Nephron (organoid): ENCODE results near the gene IRS1.

Source experiments
- H3K27ac Mint-ChIP-seq, 3 experiments: 2 replicates each; pipeline ENCODE4 v1.8.0; 2020; ENCODE audit warnings: mixed read lengths in 3 of 3, mild to moderate bottlenecking in 2 of 3, moderate library complexity in 1 of 3
- H3K27me3 Mint-ChIP-seq: 2 replicates; pipeline ENCODE4 v1.8.0; 2021; ENCODE audit warnings: low read depth, mild to moderate bottlenecking, moderate library complexity, mixed read lengths
- H3K36me3 Mint-ChIP-seq: 2 replicates; pipeline ENCODE4 v1.8.0; 2020; ENCODE audit warnings: low read depth, mixed read lengths
- H3K4me1 Mint-ChIP-seq: 2 replicates; pipeline ENCODE4 v1.8.0; 2020; ENCODE audit warnings: mixed read lengths
- H3K4me3 Mint-ChIP-seq, 3 experiments: 2 replicates each; pipeline ENCODE4 v1.8.0; 2020; ENCODE audit warnings: mild to moderate bottlenecking in 3 of 3, mixed read lengths in 3 of 3, moderate library complexity in 2 of 3
- H3K9me3 Mint-ChIP-seq: 2 replicates; pipeline ENCODE4 v1.8.0; 2020; ENCODE audit warnings: mixed read lengths
- TF ChIP-seq, protein P1 (sequence below), 3 experiments: fragments of 200-600 bp; sonication (generic); IDR thresholded peaks; one replicate each; pipeline ENCODE4 v1.5.0; 2021; ENCODE audit warnings: antibody characterized with exemption in 3 of 3; ENCODE audit not compliant: unreplicated experiment in 3 of 3

Gene IRS1

DNA sequence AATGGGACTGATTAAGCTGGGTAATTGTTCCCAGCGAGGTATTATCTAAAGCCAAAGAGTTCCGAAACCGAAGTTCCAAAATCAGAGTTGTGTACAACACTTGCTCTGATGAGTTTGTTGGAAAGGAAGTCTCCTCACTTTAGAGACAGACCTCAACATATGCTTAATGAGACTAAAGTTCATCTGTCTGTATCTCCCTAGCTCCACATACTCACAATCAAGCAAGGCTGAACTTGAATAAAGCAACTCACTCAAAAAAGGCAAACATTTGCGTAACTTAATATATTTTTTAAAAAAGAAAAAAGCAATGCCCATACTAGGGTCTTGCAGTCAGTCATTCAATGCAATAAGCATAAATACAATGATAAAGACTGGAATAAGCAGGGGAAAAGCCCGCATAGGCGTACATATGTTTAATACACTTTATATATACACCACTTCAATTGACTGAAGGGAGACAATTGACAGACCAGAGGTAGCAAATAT lies 60.0 kb downstream of the IRS1 start:
- H3K4me3 Mint-ChIP-seq = no peak overlapping the region
- TF ChIP-seq, protein P1, sequence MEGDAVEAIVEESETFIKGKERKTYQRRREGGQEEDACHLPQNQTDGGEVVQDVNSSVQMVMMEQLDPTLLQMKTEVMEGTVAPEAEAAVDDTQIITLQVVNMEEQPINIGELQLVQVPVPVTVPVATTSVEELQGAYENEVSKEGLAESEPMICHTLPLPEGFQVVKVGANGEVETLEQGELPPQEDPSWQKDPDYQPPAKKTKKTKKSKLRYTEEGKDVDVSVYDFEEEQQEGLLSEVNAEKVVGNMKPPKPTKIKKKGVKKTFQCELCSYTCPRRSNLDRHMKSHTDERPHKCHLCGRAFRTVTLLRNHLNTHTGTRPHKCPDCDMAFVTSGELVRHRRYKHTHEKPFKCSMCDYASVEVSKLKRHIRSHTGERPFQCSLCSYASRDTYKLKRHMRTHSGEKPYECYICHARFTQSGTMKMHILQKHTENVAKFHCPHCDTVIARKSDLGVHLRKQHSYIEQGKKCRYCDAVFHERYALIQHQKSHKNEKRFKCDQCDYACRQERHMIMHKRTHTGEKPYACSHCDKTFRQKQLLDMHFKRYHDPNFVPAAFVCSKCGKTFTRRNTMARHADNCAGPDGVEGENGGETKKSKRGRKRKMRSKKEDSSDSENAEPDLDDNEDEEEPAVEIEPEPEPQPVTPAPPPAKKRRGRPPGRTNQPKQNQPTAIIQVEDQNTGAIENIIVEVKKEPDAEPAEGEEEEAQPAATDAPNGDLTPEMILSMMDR (IDR thresholded peaks at IDR 0.05; ENCODE audit: unreplicated experiment in 3 of 3) = no peak
- H3K36me3 Mint-ChIP-seq = peaks cover 18% of the 10 kb centered on the region
- peaks cover 66% of the 10 kb centered on the region for H3K4me1 Mint-ChIP-seq
- no peaks in the 10 kb centered on the region for H3K27me3 Mint-ChIP-seq
- H3K27ac Mint-ChIP-seq = peak overlapping the region in 2 of 3 experiments; percentile 3 to 20
- H3K9me3 Mint-ChIP-seq = no peaks in the 10 kb centered on the region

DNA sequence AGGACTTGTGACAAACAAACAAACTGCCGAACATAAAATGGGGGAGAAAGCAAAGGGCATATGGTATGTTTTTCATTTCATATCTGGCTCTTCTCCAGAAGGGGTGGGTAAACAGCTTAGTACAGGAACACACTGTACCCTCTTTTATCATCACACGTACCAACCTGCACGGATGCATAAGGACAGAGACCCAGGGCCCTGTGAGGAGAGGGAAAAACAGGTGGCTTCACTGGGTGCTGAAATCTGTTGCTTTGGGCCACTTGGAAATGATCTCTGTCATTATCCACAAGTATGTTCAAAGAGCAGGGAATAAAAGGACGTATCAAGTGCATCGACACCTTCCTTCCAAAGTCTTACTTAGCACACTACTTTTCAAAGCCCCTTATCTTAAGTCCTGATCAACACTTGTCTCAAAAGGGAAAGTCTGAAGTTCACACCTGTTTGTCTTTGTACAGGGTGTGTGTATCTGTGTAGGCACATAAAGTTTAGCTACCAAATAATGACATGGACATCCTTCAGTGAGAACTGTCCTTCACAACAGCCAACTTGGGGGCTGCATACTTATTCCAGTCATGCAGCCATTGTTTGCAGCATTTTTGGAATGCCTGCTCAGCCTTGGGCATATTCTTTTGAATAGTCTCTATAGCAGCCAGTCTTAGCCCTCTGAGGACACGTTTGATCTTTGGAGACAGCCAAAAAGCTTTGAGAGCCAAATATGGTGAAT lies 60.6 kb downstream of the IRS1 start:
- peaks cover 18% of the 10 kb centered on the region for H3K36me3 Mint-ChIP-seq
- no peak overlapping the region for H3K4me3 Mint-ChIP-seq

DNA sequence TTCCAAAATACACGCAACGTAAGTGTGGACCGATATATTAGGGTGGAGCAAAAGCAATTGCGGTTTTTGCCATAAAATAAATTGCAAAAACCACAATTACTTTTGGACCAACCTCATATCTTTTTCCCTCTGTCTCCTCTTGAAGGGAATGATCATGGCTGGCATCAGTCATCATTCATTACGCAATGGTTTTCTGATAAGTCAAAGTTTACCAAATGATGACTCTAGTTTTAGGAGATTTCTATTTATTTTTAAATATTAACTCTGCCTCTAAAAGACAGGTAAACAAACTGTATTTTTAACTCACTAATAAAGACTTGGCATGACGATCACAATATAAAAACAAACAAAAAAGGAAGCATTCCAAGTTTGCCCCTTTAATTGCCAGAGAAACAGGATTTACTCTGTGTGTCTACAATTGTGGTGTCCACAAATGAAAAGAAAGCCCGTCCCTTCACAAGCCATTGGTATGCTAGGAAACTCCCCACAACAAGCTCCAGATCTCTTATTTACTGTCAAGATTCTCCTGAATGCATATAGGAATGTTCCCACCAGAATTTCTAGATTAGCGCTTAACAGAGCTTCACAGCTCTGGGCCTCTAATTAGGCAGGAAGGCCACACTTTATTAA lies 61.3 kb downstream of the IRS1 start:
- TF ChIP-seq, protein P1 (IDR thresholded peaks at IDR 0.05; ENCODE audit: unreplicated experiment in 3 of 3) = no peak
- H3K9me3 Mint-ChIP-seq = no peaks in the 10 kb centered on the region
- no peak overlapping the region for H3K4me3 Mint-ChIP-seq
- peaks cover 59% of the 10 kb centered on the region for H3K4me1 Mint-ChIP-seq
- H3K36me3 Mint-ChIP-seq = peaks cover 18% of the 10 kb centered on the region
- H3K27ac Mint-ChIP-seq = no peak overlapping the region
- no peaks in the 10 kb centered on the region for H3K27me3 Mint-ChIP-seq

More for the DNA sequence above, 60.6 kb downstream of the IRS1 start:
- TF ChIP-seq, protein P1 (IDR thresholded peaks at IDR 0.05; ENCODE audit: unreplicated experiment in 3 of 3) = no peak
- H3K27ac Mint-ChIP-seq = peak overlapping the region in 2 of 3 experiments; percentile 3 to 52
- H3K27me3 Mint-ChIP-seq = no peaks in the 10 kb centered on the region
- no peaks in the 10 kb centered on the region for H3K9me3 Mint-ChIP-seq
- peaks cover 62% of the 10 kb centered on the region for H3K4me1 Mint-ChIP-seq

DNA sequence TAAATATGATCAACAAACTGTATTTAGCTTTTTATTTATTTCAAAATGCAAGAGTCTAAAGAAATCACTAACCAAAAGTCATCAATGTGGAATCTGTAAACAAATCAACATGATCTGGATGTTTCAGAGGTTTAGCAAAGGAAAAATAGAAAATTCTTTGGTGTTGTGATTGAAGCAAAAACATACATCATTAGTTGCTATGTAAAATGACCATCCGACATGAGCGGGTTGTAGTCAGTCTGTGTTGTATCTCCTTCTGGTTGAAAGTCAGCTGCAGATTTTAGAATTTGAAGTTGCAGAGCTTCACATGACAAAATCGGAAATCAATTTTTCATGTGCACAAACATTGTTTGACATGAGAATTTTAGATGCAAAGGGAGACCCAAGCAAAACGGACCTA lies 63.2 kb downstream of the IRS1 start:
- Mint-ChIP-seq H3K36me3 (peaks cover 18% of the 10 kb centered on the region), H3K4me1 (peaks cover 56% of the 10 kb centered on the region), H3K27me3 (no peaks in the 10 kb centered on the region), H3K9me3 (no peaks in the 10 kb centered on the region), H3K4me3 (no peak overlapping the region), H3K27ac (no peak overlapping the region)
- TF ChIP-seq, protein P1 (IDR thresholded peaks at IDR 0.05; ENCODE audit: unreplicated experiment in 3 of 3) = no peak

DNA sequence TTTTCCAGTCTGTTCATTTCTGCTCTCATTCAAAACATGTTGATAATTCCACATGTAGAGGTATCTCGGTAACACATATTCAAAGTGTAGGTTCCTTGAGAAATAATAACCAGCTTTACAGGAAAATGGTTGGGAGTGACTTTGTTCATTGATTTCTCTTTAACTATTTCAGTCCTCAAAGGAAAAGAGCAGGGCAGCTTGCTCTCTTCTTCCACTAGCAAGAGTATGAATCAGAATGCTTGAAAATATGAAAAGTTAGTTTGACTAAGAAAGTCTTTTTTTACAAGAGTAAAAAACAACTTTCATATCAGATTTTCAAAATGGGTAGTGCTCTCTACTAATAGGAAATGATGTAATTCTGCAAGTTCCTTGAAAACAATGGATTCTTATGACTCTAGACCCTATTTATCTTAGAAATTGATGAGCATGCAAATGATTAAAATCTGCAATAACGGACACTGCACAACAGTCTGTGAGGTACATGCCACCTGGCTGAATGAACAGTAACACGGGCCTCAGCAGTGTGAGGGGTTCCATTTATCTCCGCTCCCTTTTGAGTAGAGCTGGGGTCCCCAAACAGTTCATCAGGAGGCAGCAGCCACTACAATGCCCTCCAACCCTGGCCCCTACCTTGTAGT lies 65.6 kb downstream of the IRS1 start:
- no peak overlapping the region for H3K27ac Mint-ChIP-seq
- TF ChIP-seq, protein P1 (IDR thresholded peaks at IDR 0.05; ENCODE audit: unreplicated experiment in 3 of 3) = no peak
- no peaks in the 10 kb centered on the region for H3K27me3 Mint-ChIP-seq
- H3K4me3 Mint-ChIP-seq = no peak overlapping the region
- H3K36me3 Mint-ChIP-seq = peaks cover 18% of the 10 kb centered on the region
- H3K9me3 Mint-ChIP-seq = no peaks in the 10 kb centered on the region
- H3K4me1 Mint-ChIP-seq = peaks cover 35% of the 10 kb centered on the region
